GM23338 (cell line): ENCODE data around the gene RIMS1. TPM values are rescaled to one million over a fixed set of nuclear protein-coding genes. Genes with fewer than 3 reads are reported as not detected.

Source experiments
- ATAC-seq: fragments of 200-7000 bp; cut with Tn5 transposase; 3 replicates; pipeline ENCODE4 v1.9.1; 2020
- DNase-seq: peaks from one replicate; pipeline ENCODE4 v3.0.0-alpha.2; 2015; ENCODE audit warnings: low spot score
- H2AFZ ChIP-seq: fragments of 200-600 bp; sonication (generic); 2 replicates; pipeline ENCODE4 v1.8.0; 2016; ENCODE audit warnings: antibody characterized with exemption, mild to moderate bottlenecking, moderate library complexity
- H3F3A ChIP-seq: fragments of 200-600 bp; sonication (generic); replicated peaks from 2 replicates; pipeline ENCODE4 v1.8.0; 2017; ENCODE audit warnings: antibody characterized with exemption, mixed run types, low read depth
- H3K27ac ChIP-seq: fragments of 200-600 bp; sonication (generic); 2 replicates; pipeline ENCODE4 v1.6.1; 2016; ENCODE audit warnings: low read depth
- H3K27me3 ChIP-seq: fragments of 200-600 bp; sonication (generic); 2 replicates; pipeline ENCODE4 v1.8.0; 2016; ENCODE audit warnings: mild to moderate bottlenecking, mixed run types, moderate library complexity; ENCODE audit not compliant: insufficient read depth
- H3K36me3 ChIP-seq: fragments of 200-600 bp; sonication (generic); 2 replicates; pipeline ENCODE4 v1.8.0; 2016; ENCODE audit warnings: mild to moderate bottlenecking; ENCODE audit not compliant: insufficient read depth
- H3K4me1 ChIP-seq: fragments of 200-600 bp; sonication (generic); 2 replicates; pipeline ENCODE4 v1.8.0; 2016; ENCODE audit warnings: mild to moderate bottlenecking, moderate library complexity; ENCODE audit not compliant: insufficient read depth
- H3K4me2 ChIP-seq: fragments of 200-600 bp; sonication (generic); 2 replicates; pipeline ENCODE4 v1.7.1; 2017; ENCODE audit warnings: mixed run types
- H3K4me3 ChIP-seq: fragments of 200-600 bp; sonication (generic); 2 replicates; pipeline ENCODE4 v1.6.1; 2016; ENCODE audit warnings: mixed run types
- H3K79me2 ChIP-seq: fragments of 200-600 bp; sonication (generic); replicated peaks from 2 replicates; pipeline ENCODE4 v1.8.0; 2017; ENCODE audit warnings: mild to moderate bottlenecking; ENCODE audit not compliant: insufficient read depth
- H3K9me2 ChIP-seq: fragments of 200-600 bp; sonication (generic); 2 replicates; pipeline ENCODE4 v1.8.0; 2017; ENCODE audit not compliant: insufficient read depth
- H4K20me1 ChIP-seq: fragments of 200-600 bp; sonication (generic); replicated peaks from 2 replicates; pipeline ENCODE4 v1.8.0; 2017; ENCODE audit warnings: mild to moderate bottlenecking; ENCODE audit not compliant: insufficient read depth
- H3K27ac Mint-ChIP-seq: 2 replicates; pipeline ENCODE4 v1.8.0; 2020; ENCODE audit warnings: inconsistent platforms, mild to moderate bottlenecking, moderate library complexity, mixed read lengths
- H3K27me3 Mint-ChIP-seq: 3 replicates; pipeline ENCODE4 v1.8.0; 2022; ENCODE audit warnings: low read depth, mild to moderate bottlenecking, moderate library complexity, mixed read lengths, inconsistent platforms; ENCODE audit not compliant: insufficient read depth, poor library complexity
- H3K36me3 Mint-ChIP-seq: 3 replicates; pipeline ENCODE4 v1.8.0; 2021; ENCODE audit warnings: low read depth, mild to moderate bottlenecking, inconsistent platforms, moderate library complexity, mixed read lengths
- H3K4me1 Mint-ChIP-seq: 3 replicates; pipeline ENCODE4 v1.8.0; 2020; ENCODE audit warnings: mild to moderate bottlenecking, inconsistent platforms, mixed read lengths
- H3K4me3 Mint-ChIP-seq: 3 replicates; pipeline ENCODE4 v1.8.0; 2021; ENCODE audit warnings: moderate library complexity, mild to moderate bottlenecking, inconsistent platforms, mixed read lengths
- H3K9me3 Mint-ChIP-seq: 3 replicates; pipeline ENCODE4 v1.8.0; 2020; ENCODE audit warnings: moderate library complexity, mild to moderate bottlenecking, inconsistent platforms, mixed read lengths
- CREB1 ChIP-seq: fragments of 250-450 bp; sonication (Bioruptor Pico); IDR thresholded peaks from 2 replicates; pipeline ENCODE4 v1.5.0; 2020; ENCODE audit warnings: low read depth, mild to moderate bottlenecking, moderate library complexity
- EZH2 ChIP-seq: fragments of 200-600 bp; sonication (generic); IDR thresholded peaks from one replicate; pipeline ENCODE4 v1.8.0; 2017; ENCODE audit warnings: antibody characterized with exemption, mild to moderate bottlenecking, low read depth; ENCODE audit not compliant: unreplicated experiment
- EZH2phosphoT487 ChIP-seq: fragments of 200-600 bp; sonication (generic); IDR thresholded peaks from one replicate; pipeline ENCODE4 v1.8.1; 2018; ENCODE audit warnings: antibody characterized with exemption; ENCODE audit not compliant: unreplicated experiment
- JUNB ChIP-seq: IDR thresholded peaks from one replicate; pipeline ENCODE4 v1.6.1; 2016; ENCODE audit warnings: antibody characterized with exemption; ENCODE audit not compliant: unreplicated experiment
- NANOG ChIP-seq: IDR thresholded peaks from 2 replicates; pipeline ENCODE4 v1.6.1; 2016; ENCODE audit warnings: antibody characterized with exemption, borderline replicate concordance
- POLR2AphosphoS5 ChIP-seq: IDR thresholded peaks from 2 replicates; pipeline ENCODE4 v1.6.1; 2016; ENCODE audit warnings: antibody characterized with exemption, low read depth
- STAT1 ChIP-seq: IDR thresholded peaks from one replicate; pipeline ENCODE4 v1.6.1; 2016; ENCODE audit warnings: antibody characterized with exemption; ENCODE audit not compliant: unreplicated experiment
- ZNF114 ChIP-seq: fragments of 250-450 bp; sonication (Bioruptor Pico); IDR thresholded peaks from 2 replicates; pipeline ENCODE4 v1.5.0; 2020; ENCODE audit warnings: mild to moderate bottlenecking, moderate library complexity
- ZNF331 ChIP-seq: fragments of 250-450 bp; sonication (Bioruptor Pico); IDR thresholded peaks from 2 replicates; pipeline ENCODE4 v1.5.0; 2020; ENCODE audit warnings: low read depth, mild to moderate bottlenecking, moderate library complexity
- polyA plus RNA-seq: library from polyadenylated mRNA; unstranded; fragments of >200 nt; fragmentation: Nextera tagmentation; extraction: Ambion mirVana; gene quantifications from 2 replicates; pipeline ENCODE4 v1.2.1, GENCODE V29; 2016
- total RNA-seq: library from RNA; depleted of rRNA; stranded (reverse); fragments of >200 nt; shearing (Covaris generic); gene quantifications from 2 replicates; pipeline ENCODE4 v1.2.3, GENCODE V29; 2014
- TF ChIP-seq, protein P1 (sequence below), 2 experiments: fragments of 200-600 bp in 1 of 2; sonication (generic) in 1 of 2; conservative IDR thresholded peaks; 2 replicates each; pipeline versions ENCODE4 v1.5.1 to v1.6.1; 2016 to 2017; ENCODE audit warnings: antibody characterized with exemption in 2 of 2, low read depth in 2 of 2, mild to moderate bottlenecking in 2 of 2, moderate library complexity in 1 of 2
- TF ChIP-seq, protein P2 (sequence below): IDR thresholded peaks from one replicate; pipeline ENCODE4 v1.6.1; 2018; ENCODE audit warnings: antibody characterized with exemption; ENCODE audit not compliant: unreplicated experiment
- TF ChIP-seq, protein P3 (sequence below): IDR thresholded peaks from 2 replicates; pipeline ENCODE4 v1.6.1; 2016; ENCODE audit warnings: antibody characterized with exemption
- TF ChIP-seq, protein P4 (sequence below): fragments of 250-450 bp; sonication (Bioruptor Pico); IDR thresholded peaks from 2 replicates; pipeline ENCODE4 v1.5.0; 2020; ENCODE audit warnings: mild to moderate bottlenecking, moderate library complexity

RIMS1 gene
- total and polyA plus RNA-seq, 2 experiments from 2014 or later: 0.89 to 4.0 TPM

DNA sequence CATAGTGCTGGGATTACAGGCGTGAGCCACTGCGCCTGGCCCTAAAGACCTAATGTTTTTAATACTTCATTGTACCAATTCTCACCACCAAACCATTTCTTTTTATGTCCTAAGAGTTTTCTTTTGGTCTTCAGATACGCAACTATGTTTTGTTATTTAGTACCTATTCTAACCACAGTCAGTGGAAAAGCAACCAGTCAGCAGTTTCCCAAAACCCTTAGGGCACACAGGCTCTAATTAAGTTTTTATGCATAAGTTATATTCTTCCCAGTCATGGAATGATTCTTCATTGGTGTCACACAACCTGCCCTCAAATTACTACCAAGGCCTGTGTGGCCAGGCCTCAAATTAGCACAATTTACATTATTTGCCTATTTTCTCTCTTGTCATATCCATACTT lies 487.8 kb downstream of the RIMS1 start:
- H4K20me1 ChIP-seq: no peaks in the 10 kb centered on the region
- no peaks in the 10 kb centered on the region for H3K36me3 ChIP-seq
- no peak for ATAC-seq
- Mint-ChIP-seq H3K4me1 (peaks cover 9% of the 10 kb centered on the region), H3K27ac (no peak overlapping the region), H3K27me3 (peaks cover 5% of the 10 kb centered on the region), H3K4me3 (no peak overlapping the region), H3K36me3 (no peaks in the 10 kb centered on the region), H3K9me3 (no peaks in the 10 kb centered on the region)
- DNase-seq: no peak
- H3F3A ChIP-seq: no peaks in the 10 kb centered on the region
- no peaks in the 10 kb centered on the region for H3K27me3 ChIP-seq
- 0 out of 2 replicates have a peak, but pooled peaks cover 2% of the 10 kb centered on the region for H3K4me1 ChIP-seq
- no peak overlapping the region for H3K4me3 ChIP-seq
- no peak overlapping the region for H3K4me2 ChIP-seq
- no peaks in the 10 kb centered on the region for H3K79me2 ChIP-seq
- no peaks in the 10 kb centered on the region for H3K9me2 ChIP-seq
- no peak overlapping the region for H3K27ac ChIP-seq
- H2AFZ ChIP-seq: no peak overlapping the region
- TF ChIP-seq, protein P1, sequence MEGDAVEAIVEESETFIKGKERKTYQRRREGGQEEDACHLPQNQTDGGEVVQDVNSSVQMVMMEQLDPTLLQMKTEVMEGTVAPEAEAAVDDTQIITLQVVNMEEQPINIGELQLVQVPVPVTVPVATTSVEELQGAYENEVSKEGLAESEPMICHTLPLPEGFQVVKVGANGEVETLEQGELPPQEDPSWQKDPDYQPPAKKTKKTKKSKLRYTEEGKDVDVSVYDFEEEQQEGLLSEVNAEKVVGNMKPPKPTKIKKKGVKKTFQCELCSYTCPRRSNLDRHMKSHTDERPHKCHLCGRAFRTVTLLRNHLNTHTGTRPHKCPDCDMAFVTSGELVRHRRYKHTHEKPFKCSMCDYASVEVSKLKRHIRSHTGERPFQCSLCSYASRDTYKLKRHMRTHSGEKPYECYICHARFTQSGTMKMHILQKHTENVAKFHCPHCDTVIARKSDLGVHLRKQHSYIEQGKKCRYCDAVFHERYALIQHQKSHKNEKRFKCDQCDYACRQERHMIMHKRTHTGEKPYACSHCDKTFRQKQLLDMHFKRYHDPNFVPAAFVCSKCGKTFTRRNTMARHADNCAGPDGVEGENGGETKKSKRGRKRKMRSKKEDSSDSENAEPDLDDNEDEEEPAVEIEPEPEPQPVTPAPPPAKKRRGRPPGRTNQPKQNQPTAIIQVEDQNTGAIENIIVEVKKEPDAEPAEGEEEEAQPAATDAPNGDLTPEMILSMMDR (conservative IDR thresholded peaks at IDR 0.05; ENCODE audit: low read depth in 2 of 2): no peak
- TF ChIP-seq JUNB: no peak
- TF ChIP-seq POLR2AphosphoS5: no peak
- no peak for TF ChIP-seq ZNF331
- TF ChIP-seq, protein P2, sequence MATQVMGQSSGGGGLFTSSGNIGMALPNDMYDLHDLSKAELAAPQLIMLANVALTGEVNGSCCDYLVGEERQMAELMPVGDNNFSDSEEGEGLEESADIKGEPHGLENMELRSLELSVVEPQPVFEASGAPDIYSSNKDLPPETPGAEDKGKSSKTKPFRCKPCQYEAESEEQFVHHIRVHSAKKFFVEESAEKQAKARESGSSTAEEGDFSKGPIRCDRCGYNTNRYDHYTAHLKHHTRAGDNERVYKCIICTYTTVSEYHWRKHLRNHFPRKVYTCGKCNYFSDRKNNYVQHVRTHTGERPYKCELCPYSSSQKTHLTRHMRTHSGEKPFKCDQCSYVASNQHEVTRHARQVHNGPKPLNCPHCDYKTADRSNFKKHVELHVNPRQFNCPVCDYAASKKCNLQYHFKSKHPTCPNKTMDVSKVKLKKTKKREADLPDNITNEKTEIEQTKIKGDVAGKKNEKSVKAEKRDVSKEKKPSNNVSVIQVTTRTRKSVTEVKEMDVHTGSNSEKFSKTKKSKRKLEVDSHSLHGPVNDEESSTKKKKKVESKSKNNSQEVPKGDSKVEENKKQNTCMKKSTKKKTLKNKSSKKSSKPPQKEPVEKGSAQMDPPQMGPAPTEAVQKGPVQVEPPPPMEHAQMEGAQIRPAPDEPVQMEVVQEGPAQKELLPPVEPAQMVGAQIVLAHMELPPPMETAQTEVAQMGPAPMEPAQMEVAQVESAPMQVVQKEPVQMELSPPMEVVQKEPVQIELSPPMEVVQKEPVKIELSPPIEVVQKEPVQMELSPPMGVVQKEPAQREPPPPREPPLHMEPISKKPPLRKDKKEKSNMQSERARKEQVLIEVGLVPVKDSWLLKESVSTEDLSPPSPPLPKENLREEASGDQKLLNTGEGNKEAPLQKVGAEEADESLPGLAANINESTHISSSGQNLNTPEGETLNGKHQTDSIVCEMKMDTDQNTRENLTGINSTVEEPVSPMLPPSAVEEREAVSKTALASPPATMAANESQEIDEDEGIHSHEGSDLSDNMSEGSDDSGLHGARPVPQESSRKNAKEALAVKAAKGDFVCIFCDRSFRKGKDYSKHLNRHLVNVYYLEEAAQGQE: no peak
- TF ChIP-seq, protein P3, sequence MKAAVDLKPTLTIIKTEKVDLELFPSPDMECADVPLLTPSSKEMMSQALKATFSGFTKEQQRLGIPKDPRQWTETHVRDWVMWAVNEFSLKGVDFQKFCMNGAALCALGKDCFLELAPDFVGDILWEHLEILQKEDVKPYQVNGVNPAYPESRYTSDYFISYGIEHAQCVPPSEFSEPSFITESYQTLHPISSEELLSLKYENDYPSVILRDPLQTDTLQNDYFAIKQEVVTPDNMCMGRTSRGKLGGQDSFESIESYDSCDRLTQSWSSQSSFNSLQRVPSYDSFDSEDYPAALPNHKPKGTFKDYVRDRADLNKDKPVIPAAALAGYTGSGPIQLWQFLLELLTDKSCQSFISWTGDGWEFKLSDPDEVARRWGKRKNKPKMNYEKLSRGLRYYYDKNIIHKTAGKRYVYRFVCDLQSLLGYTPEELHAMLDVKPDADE: no peak
- no peak for TF ChIP-seq CREB1 (CRISPR knock-in tag)
- no peak for TF ChIP-seq ZNF114 (CRISPR knock-in tag)
- TF ChIP-seq EZH2: no peak
- no peak for TF ChIP-seq EZH2phosphoT487
- no peak for TF ChIP-seq STAT1
- no peak for TF ChIP-seq NANOG
- TF ChIP-seq, protein P4, sequence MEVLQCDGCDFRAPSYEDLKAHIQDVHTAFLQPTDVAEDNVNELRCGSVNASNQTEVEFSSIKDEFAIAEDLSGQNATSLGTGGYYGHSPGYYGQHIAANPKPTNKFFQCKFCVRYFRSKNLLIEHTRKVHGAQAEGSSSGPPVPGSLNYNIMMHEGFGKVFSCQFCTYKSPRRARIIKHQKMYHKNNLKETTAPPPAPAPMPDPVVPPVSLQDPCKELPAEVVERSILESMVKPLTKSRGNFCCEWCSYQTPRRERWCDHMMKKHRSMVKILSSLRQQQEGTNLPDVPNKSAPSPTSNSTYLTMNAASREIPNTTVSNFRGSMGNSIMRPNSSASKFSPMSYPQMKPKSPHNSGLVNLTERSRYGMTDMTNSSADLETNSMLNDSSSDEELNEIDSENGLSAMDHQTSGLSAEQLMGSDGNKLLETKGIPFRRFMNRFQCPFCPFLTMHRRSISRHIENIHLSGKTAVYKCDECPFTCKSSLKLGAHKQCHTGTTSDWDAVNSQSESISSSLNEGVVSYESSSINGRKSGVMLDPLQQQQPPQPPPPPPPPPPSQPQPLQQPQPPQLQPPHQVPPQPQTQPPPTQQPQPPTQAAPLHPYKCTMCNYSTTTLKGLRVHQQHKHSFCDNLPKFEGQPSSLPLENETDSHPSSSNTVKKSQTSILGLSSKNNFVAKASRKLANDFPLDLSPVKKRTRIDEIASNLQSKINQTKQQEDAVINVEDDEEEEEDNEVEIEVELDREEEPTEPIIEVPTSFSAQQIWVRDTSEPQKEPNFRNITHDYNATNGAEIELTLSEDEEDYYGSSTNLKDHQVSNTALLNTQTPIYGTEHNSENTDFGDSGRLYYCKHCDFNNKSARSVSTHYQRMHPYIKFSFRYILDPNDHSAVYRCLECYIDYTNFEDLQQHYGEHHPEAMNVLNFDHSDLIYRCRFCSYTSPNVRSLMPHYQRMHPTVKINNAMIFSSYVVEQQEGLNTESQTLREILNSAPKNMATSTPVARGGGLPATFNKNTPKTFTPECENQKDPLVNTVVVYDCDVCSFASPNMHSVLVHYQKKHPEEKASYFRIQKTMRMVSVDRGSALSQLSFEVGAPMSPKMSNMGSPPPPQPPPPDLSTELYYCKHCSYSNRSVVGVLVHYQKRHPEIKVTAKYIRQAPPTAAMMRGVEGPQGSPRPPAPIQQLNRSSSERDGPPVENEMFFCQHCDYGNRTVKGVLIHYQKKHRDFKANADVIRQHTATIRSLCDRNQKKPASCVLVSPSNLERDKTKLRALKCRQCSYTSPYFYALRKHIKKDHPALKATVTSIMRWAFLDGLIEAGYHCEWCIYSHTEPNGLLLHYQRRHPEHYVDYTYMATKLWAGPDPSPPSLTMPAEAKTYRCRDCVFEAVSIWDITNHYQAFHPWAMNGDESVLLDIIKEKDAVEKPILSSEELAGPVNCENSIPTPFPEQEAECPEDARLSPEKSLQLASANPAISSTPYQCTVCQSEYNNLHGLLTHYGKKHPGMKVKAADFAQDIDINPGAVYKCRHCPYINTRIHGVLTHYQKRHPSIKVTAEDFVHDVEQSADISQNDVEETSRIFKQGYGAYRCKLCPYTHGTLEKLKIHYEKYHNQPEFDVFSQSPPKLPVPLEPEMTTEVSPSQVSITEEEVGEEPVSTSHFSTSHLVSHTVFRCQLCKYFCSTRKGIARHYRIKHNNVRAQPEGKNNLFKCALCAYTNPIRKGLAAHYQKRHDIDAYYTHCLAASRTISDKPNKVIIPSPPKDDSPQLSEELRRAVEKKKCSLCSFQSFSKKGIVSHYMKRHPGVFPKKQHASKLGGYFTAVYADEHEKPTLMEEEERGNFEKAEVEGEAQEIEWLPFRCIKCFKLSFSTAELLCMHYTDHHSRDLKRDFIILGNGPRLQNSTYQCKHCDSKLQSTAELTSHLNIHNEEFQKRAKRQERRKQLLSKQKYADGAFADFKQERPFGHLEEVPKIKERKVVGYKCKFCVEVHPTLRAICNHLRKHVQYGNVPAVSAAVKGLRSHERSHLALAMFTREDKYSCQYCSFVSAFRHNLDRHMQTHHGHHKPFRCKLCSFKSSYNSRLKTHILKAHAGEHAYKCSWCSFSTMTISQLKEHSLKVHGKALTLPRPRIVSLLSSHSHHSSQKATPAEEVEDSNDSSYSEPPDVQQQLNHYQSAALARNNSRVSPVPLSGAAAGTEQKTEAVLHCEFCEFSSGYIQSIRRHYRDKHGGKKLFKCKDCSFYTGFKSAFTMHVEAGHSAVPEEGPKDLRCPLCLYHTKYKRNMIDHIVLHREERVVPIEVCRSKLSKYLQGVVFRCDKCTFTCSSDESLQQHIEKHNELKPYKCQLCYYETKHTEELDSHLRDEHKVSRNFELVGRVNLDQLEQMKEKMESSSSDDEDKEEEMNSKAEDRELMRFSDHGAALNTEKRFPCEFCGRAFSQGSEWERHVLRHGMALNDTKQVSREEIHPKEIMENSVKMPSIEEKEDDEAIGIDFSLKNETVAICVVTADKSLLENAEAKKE (CRISPR knock-in tag): no peak
